Activated CD8-positive, alpha-beta memory T cell treated with anti-CD3 and anti-CD28 coated beads, Interleukin-2, amount 50 U/mL, for 24 hours (primary cell): ENCODE measurements around the gene PPFIBP2.

ENCODE experiments used
- DNase-seq: peaks from one replicate; pipeline ENCODE4 v3.0.0-alpha.2; 2020; ENCODE audit errors: extremely low read depth

Gene PPFIBP2

DNA sequence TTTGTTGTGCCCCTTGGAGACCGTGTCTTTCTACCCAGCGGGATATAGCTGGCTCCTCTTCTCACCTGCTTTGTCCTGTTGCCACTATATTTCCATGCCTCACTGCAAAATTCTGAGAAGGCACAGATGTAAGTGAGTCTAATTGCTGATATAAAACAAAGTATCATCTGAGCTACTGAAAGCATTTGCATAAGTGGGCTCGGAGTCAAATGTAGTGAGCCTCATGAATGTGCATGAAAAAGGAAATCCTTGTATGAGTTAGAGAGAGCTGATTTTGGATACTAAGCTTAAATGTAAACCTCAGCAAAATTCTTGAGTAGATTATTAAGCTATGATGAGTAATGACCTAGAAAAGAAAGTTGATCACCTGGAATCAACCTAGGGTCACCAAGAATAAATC, 178.6 kb downstream of the PPFIBP2 start:
- DNase-seq, result no peak

DNA sequence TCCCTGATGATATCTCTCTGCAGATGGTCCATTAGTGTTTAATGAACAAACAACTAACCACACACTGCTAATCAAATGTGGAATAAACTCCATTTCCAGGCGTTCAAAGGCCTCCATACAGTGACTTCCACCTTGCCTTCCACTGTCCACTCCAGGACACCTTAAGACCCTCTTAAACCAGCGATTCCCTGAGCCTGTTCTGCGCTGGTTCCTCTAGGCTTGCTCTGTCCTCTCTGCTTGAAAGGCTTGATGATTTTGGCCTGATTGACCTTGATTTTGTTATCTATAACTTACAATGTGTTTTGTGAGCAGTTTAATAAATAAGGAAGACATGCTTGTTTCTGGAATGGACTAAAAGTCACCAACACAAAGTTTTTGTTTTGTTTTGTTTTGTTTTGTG, 180.4 kb downstream of the PPFIBP2 start:
- no peak for DNase-seq

DNA sequence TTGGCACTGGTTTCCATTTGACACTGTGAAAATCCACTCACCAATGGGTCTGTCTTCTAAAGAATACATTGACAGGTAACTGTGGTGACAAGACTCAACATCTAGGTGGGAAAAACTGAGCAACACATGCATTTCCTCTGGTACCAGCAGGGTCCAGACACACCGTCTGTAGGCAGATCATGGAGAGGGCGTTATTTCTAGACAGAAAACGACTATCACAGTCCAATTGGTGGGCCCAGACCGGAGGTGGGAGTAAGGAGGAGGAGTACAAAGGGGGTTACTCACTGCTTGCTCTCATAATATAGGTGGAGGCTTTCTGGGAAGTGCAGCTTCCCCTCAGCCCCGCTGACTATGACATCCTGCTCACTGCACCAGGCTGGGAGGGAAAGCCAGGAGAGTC, 182.6 kb downstream of the PPFIBP2 start:
- DNase-seq, result no peak
